Suprapubic skin (tissue), 4 donors: ENCODE data around the gene HLA-DOB.

Experiments used
- EP300 ChIP-seq: sonication (generic); formaldehyde crosslinking; IDR thresholded peaks from one replicate; pipeline ENCODE4 v1.6.1; 2017; ENCODE audit warnings: antibody characterized with exemption
- POLR2A ChIP-seq, 2 donors: fragments of 450-650 bp; IDR thresholded peaks; one replicate each; pipeline ENCODE4 v1.6.1; 2017; ENCODE audit warnings: antibody characterized with exemption in 2 of 2, mild to moderate bottlenecking in 2 of 2, moderate library complexity in 2 of 2
- POLR2AphosphoS5 ChIP-seq, 3 donors: sonication (generic); formaldehyde crosslinking; IDR thresholded peaks; one replicate each; pipeline ENCODE4 v1.6.1; 2017; ENCODE audit warnings: antibody characterized with exemption in 3 of 3
- TF ChIP-seq, protein P1 (sequence below), 2 donors: fragments of 200-600 bp in 1 of 2; fragments of 450-650 bp in 1 of 2; sonication (generic) in 1 of 2; IDR thresholded peaks; one replicate each; pipeline ENCODE4 v1.5.1; 2016 to 2019; ENCODE audit warnings: antibody characterized with exemption in 2 of 2, mild to moderate bottlenecking in 1 of 2, moderate library complexity in 1 of 2

- TF ChIP-seq, protein P1, sequence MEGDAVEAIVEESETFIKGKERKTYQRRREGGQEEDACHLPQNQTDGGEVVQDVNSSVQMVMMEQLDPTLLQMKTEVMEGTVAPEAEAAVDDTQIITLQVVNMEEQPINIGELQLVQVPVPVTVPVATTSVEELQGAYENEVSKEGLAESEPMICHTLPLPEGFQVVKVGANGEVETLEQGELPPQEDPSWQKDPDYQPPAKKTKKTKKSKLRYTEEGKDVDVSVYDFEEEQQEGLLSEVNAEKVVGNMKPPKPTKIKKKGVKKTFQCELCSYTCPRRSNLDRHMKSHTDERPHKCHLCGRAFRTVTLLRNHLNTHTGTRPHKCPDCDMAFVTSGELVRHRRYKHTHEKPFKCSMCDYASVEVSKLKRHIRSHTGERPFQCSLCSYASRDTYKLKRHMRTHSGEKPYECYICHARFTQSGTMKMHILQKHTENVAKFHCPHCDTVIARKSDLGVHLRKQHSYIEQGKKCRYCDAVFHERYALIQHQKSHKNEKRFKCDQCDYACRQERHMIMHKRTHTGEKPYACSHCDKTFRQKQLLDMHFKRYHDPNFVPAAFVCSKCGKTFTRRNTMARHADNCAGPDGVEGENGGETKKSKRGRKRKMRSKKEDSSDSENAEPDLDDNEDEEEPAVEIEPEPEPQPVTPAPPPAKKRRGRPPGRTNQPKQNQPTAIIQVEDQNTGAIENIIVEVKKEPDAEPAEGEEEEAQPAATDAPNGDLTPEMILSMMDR (IDR thresholded peaks at IDR 0.05), result peak; percentile 5 to 11
- TF ChIP-seq POLR2AphosphoS5 (IDR thresholded peaks at IDR 0.05) (peak; percentile 71 to 84 (median 78)), POLR2A (IDR thresholded peaks at IDR 0.05) (peak in 1 of 2 donors; percentile 71), EP300 (no peak)
These were observed 27.4 kb upstream of the HLA-DOB start, which contains the start of gene PSMB8 for GRCh38 chr6:32843979-32844838.
